Sigmoid colon (tissue), 4 donors: ENCODE measurements around the gene SPATS1.
"Not testable (repeated sequence)": the region's sequence is repeated elsewhere in the genome, so short reads cannot be mapped to it uniquely, and the experiment has no call there.

Experiments used
- EP300 ChIP-seq, 4 donors: sonication (generic); formaldehyde crosslinking; IDR thresholded peaks; one replicate each; pipeline ENCODE4 v1.6.1; 2017; ENCODE audit warnings: antibody characterized with exemption in 4 of 4
- POLR2A ChIP-seq, 2 donors: fragments of 450-650 bp; IDR thresholded peaks; one replicate each; pipeline ENCODE4 v1.6.1; 2016; ENCODE audit warnings: antibody characterized with exemption in 2 of 2, mild to moderate bottlenecking in 2 of 2, moderate library complexity in 2 of 2
- TF ChIP-seq, protein P1 (sequence below), 4 experiments: fragments of 450-650 bp in 3 of 4; fragments of 200-600 bp in 1 of 4; IDR thresholded peaks; one replicate each; pipeline ENCODE4 v1.5.1; 2016 to 2019; ENCODE audit warnings: antibody characterized with exemption in 4 of 4, mild to moderate bottlenecking in 3 of 4, moderate library complexity in 2 of 4

- TF ChIP-seq, protein P1, sequence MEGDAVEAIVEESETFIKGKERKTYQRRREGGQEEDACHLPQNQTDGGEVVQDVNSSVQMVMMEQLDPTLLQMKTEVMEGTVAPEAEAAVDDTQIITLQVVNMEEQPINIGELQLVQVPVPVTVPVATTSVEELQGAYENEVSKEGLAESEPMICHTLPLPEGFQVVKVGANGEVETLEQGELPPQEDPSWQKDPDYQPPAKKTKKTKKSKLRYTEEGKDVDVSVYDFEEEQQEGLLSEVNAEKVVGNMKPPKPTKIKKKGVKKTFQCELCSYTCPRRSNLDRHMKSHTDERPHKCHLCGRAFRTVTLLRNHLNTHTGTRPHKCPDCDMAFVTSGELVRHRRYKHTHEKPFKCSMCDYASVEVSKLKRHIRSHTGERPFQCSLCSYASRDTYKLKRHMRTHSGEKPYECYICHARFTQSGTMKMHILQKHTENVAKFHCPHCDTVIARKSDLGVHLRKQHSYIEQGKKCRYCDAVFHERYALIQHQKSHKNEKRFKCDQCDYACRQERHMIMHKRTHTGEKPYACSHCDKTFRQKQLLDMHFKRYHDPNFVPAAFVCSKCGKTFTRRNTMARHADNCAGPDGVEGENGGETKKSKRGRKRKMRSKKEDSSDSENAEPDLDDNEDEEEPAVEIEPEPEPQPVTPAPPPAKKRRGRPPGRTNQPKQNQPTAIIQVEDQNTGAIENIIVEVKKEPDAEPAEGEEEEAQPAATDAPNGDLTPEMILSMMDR (IDR thresholded peaks at IDR 0.05): not testable (repeated sequence)
- TF ChIP-seq POLR2A, EP300 (IDR thresholded peaks at IDR 0.05): not testable (repeated sequence)
Observed at GRCh38 chr6:44346818-44347217, 4.4 kb downstream of the SPATS1 start.
